ENCODE results near the gene IL17B.

Gene IL17B

GRCh38 chr5:149372076-149372795 lies 6.9 kb downstream of the IL17B start:
- no peak for TF ChIP-seq ZBTB7A (IDR thresholded peaks at IDR 0.05; ENCODE audit: low read depth)
- TF ChIP-seq FOXM1 (IDR thresholded peaks at IDR 0.05; ENCODE audit: borderline replicate concordance, low read depth), result no peak
- no peak for TF ChIP-seq YY1 (IDR thresholded peaks at IDR 0.05; ENCODE audit: low read depth)
- TF ChIP-seq TAF1 (IDR thresholded peaks at IDR 0.05; ENCODE audit: low read depth), result no peak
- no peak for TF ChIP-seq REST (IDR thresholded peaks at IDR 0.05; ENCODE audit: low read depth)
- TF ChIP-seq CREB1 (IDR thresholded peaks at IDR 0.05; ENCODE audit: low read depth), result no peak
- TF ChIP-seq EP300 (IDR thresholded peaks at IDR 0.05; ENCODE audit: borderline replicate concordance), result no peak
- no peak for TF ChIP-seq TEAD4 (IDR thresholded peaks at IDR 0.05)
- TF ChIP-seq NFIC (IDR thresholded peaks at IDR 0.05), result no peak
- TF ChIP-seq CEBPB (IDR thresholded peaks at IDR 0.05), result no peak
- TF ChIP-seq EGR1 (IDR thresholded peaks at IDR 0.05), result no peak
- no peak for TF ChIP-seq TCF12 (IDR thresholded peaks at IDR 0.05; ENCODE audit: low read depth)
- no peak for TF ChIP-seq USF1 (IDR thresholded peaks at IDR 0.05)
- TF ChIP-seq RAD21 (IDR thresholded peaks at IDR 0.05; ENCODE audit: low read depth), result no peak
- no peak for TF ChIP-seq MAX (IDR thresholded peaks at IDR 0.05)

- TF ChIP-seq RAD21 (IDR thresholded peaks at IDR 0.05; ENCODE audit: low read depth) (peak; percentile 83), NFIC (IDR thresholded peaks at IDR 0.05) (no peak)
These were observed 7.7 kb downstream of the IL17B start for GRCh38 chr5:149371296-149371962.

GRCh38 chr5:149370878-149371277 lies 8.2 kb downstream of the IL17B start:
- no peak for TF ChIP-seq FOXM1 (IDR thresholded peaks at IDR 0.05; ENCODE audit: borderline replicate concordance, low read depth)
- TF ChIP-seq NFIC (IDR thresholded peaks at IDR 0.05), result no peak
- no peak for TF ChIP-seq YY1 (IDR thresholded peaks at IDR 0.05; ENCODE audit: low read depth)
- no peak for TF ChIP-seq TCF12 (IDR thresholded peaks at IDR 0.05; ENCODE audit: low read depth)
- no peak for TF ChIP-seq CREB1 (IDR thresholded peaks at IDR 0.05; ENCODE audit: low read depth)
- TF ChIP-seq TEAD4 (IDR thresholded peaks at IDR 0.05), result no peak
- no peak for TF ChIP-seq CEBPB (IDR thresholded peaks at IDR 0.05)
- TF ChIP-seq EGR1 (IDR thresholded peaks at IDR 0.05), result no peak
- no peak for TF ChIP-seq TAF1 (IDR thresholded peaks at IDR 0.05; ENCODE audit: low read depth)
- no peak for TF ChIP-seq RAD21 (IDR thresholded peaks at IDR 0.05; ENCODE audit: low read depth)
- no peak for TF ChIP-seq REST (IDR thresholded peaks at IDR 0.05; ENCODE audit: low read depth)
- no peak for TF ChIP-seq ZBTB7A (IDR thresholded peaks at IDR 0.05; ENCODE audit: low read depth)
- TF ChIP-seq EP300 (IDR thresholded peaks at IDR 0.05; ENCODE audit: borderline replicate concordance), result no peak
- TF ChIP-seq MAX (IDR thresholded peaks at IDR 0.05), result no peak
- TF ChIP-seq USF1 (IDR thresholded peaks at IDR 0.05), result no peak

- TF ChIP-seq MAX (IDR thresholded peaks at IDR 0.05), result no peak
- no peak for TF ChIP-seq REST (IDR thresholded peaks at IDR 0.05; ENCODE audit: low read depth)
- TF ChIP-seq RAD21 (IDR thresholded peaks at IDR 0.05; ENCODE audit: low read depth), result no peak
- TF ChIP-seq YY1 (IDR thresholded peaks at IDR 0.05; ENCODE audit: low read depth), result no peak
- no peak for TF ChIP-seq TCF12 (IDR thresholded peaks at IDR 0.05; ENCODE audit: low read depth)
- TF ChIP-seq CREB1 (IDR thresholded peaks at IDR 0.05; ENCODE audit: low read depth), result no peak
- no peak for TF ChIP-seq TAF1 (IDR thresholded peaks at IDR 0.05; ENCODE audit: low read depth)
- no peak for TF ChIP-seq ZBTB7A (IDR thresholded peaks at IDR 0.05; ENCODE audit: low read depth)
- TF ChIP-seq EP300 (IDR thresholded peaks at IDR 0.05; ENCODE audit: borderline replicate concordance), result no peak
These were observed 11.0 kb downstream of the IL17B start for GRCh38 chr5:149367972-149368645.

Measured in Ishikawa (cell line).